Neural cell (in vitro differentiated cells): ENCODE data around the gene ANKLE1. TPM values are rescaled to one million over a fixed set of nuclear protein-coding genes. Genes with fewer than 3 reads are reported as not detected.
A peak's percentile ranks its signal among the peaks of the same experiment; 100 is the strongest.

Experiments
- H2AFZ ChIP-seq: fragments of 200-600, 300-800 bp; sonication (generic), shearing (Covaris generic); 2 replicates; pipeline ENCODE4 v1.6.0; 2014; ENCODE audit warnings: low read depth, mild to moderate bottlenecking, antibody characterized with exemption, low read length, moderate library complexity
- H3F3A ChIP-seq: fragments of 200-600 bp; shearing (Covaris generic); 2 replicates; pipeline ENCODE4 v1.6.1; 2016; ENCODE audit warnings: mild to moderate bottlenecking, moderate library complexity, mixed read lengths, antibody characterized with exemption, low read length; ENCODE audit not compliant: insufficient read depth, poor library complexity, severe bottlenecking
- H3K27ac ChIP-seq: fragments of 200-600, 300-800 bp; sonication (generic), shearing (Covaris generic); 2 replicates; pipeline ENCODE4 v1.5.1; 2014; ENCODE audit warnings: mild to moderate bottlenecking, low read length, moderate library complexity
- H3K27me3 ChIP-seq: fragments of 300-800, 200-600 bp; sonication (generic), shearing (Covaris generic); 2 replicates; pipeline ENCODE4 v1.6.0; 2014; ENCODE audit warnings: mild to moderate bottlenecking, low read depth, low read length, moderate library complexity; ENCODE audit not compliant: insufficient read depth
- H3K36me3 ChIP-seq: fragments of 300-800, 200-600 bp; sonication (generic), shearing (Covaris generic); 2 replicates; pipeline ENCODE4 v1.5.1; 2014; ENCODE audit warnings: mild to moderate bottlenecking, antibody characterized with exemption, low read length, moderate library complexity; ENCODE audit not compliant: insufficient read depth
- H3K4me2 ChIP-seq: fragments of 300-800, 200-600 bp; sonication (generic), shearing (Covaris generic); 2 replicates; pipeline ENCODE4 v1.6.0; 2014; ENCODE audit warnings: mild to moderate bottlenecking, low read length
- H3K4me3 ChIP-seq: fragments of 300-800, 200-600 bp; sonication (generic), shearing (Covaris generic); 2 replicates; pipeline ENCODE4 v1.5.1; 2014; ENCODE audit warnings: mild to moderate bottlenecking, low read length, moderate library complexity
- H3K79me2 ChIP-seq: fragments of 200-600 bp; shearing (Covaris generic); replicated peaks from 2 replicates; pipeline ENCODE4 v1.6.0; 2014; ENCODE audit warnings: mild to moderate bottlenecking, low read length, moderate library complexity; ENCODE audit not compliant: insufficient read depth
- H3K9ac ChIP-seq: fragments of 300-800, 200-600 bp; sonication (generic), shearing (Covaris generic); 2 replicates; pipeline ENCODE4 v1.6.1; 2016; ENCODE audit warnings: mild to moderate bottlenecking, low read length, mixed read lengths
- H3K9me2 ChIP-seq: fragments of 200-600 bp; shearing (Covaris generic); 2 replicates; pipeline ENCODE4 v1.6.1; 2016; ENCODE audit warnings: mild to moderate bottlenecking, low read length, mixed read lengths; ENCODE audit not compliant: insufficient read depth
- H3K9me3 ChIP-seq: fragments of 200-600, 300-800 bp; sonication (generic), shearing (Covaris generic); 2 replicates; pipeline ENCODE4 v1.6.1; 2016; ENCODE audit warnings: mild to moderate bottlenecking, mixed run types, low read length, moderate library complexity, mixed read lengths
- H4K20me1 ChIP-seq: fragments of 200-600 bp; shearing (Covaris generic); 2 replicates; pipeline ENCODE4 v1.6.1; 2016; ENCODE audit warnings: mild to moderate bottlenecking, mixed run types; ENCODE audit not compliant: insufficient read depth
- EP300 ChIP-seq: fragments of 450-650 bp; conservative IDR thresholded peaks from 2 replicates; pipeline ENCODE4 v1.6.1; 2014; ENCODE audit warnings: antibody characterized with exemption, mild to moderate bottlenecking, moderate library complexity; ENCODE audit not compliant: poor library complexity, severe bottlenecking
- EZH2 ChIP-seq: fragments of 200-600, 300-800 bp; shearing (Covaris generic), sonication (generic); IDR thresholded peaks from 2 replicates; pipeline ENCODE4 v1.6.1; 2014; ENCODE audit warnings: antibody characterized with exemption, low read length, borderline replicate concordance, mild to moderate bottlenecking; ENCODE audit not compliant: insufficient read depth, poor library complexity, severe bottlenecking
- MXI1 ChIP-seq: fragments of 450-650 bp; conservative IDR thresholded peaks from 2 replicates; pipeline ENCODE4 v1.6.1; 2014; ENCODE audit warnings: antibody characterized with exemption, mild to moderate bottlenecking; ENCODE audit not compliant: poor library complexity, severe bottlenecking
- POLR2AphosphoS5 ChIP-seq: IDR thresholded peaks from 2 replicates; pipeline ENCODE4 v1.6.1; 2012
- RAD21 ChIP-seq: fragments of 450-650 bp; conservative IDR thresholded peaks from 2 replicates; pipeline ENCODE4 v1.6.1; 2014; ENCODE audit warnings: antibody characterized with exemption, mild to moderate bottlenecking, moderate library complexity
- SMC3 ChIP-seq: fragments of 450-650 bp; conservative IDR thresholded peaks from 2 replicates; pipeline ENCODE4 v1.6.1; 2014; ENCODE audit warnings: antibody characterized with exemption, mild to moderate bottlenecking, moderate library complexity; ENCODE audit not compliant: poor library complexity
- TAF1 ChIP-seq: IDR thresholded peaks from 2 replicates; pipeline ENCODE4 v1.6.1; 2012; ENCODE audit warnings: low read depth
- polyA plus RNA-seq: library from polyadenylated mRNA; depleted of rRNA; stranded (reverse); fragments of >200 nt; gene quantifications from 2 replicates; pipeline ENCODE4 v1.2.3, GENCODE V29; 2014
- TF ChIP-seq, protein P1 (sequence below): fragments of 450-650 bp; IDR thresholded peaks from 2 replicates; pipeline ENCODE4 v1.5.1; 2014; ENCODE audit warnings: antibody characterized with exemption, mild to moderate bottlenecking, moderate library complexity; ENCODE audit not compliant: poor library complexity, severe bottlenecking
- TF ChIP-seq, protein P2 (sequence below): IDR thresholded peaks from 2 replicates; pipeline ENCODE4 v1.6.1; 2012; ENCODE audit warnings: borderline replicate concordance

ANKLE1 gene
- polyA plus RNA-seq, 1 donor from 2014 or later = 9.3 TPM

DNA sequence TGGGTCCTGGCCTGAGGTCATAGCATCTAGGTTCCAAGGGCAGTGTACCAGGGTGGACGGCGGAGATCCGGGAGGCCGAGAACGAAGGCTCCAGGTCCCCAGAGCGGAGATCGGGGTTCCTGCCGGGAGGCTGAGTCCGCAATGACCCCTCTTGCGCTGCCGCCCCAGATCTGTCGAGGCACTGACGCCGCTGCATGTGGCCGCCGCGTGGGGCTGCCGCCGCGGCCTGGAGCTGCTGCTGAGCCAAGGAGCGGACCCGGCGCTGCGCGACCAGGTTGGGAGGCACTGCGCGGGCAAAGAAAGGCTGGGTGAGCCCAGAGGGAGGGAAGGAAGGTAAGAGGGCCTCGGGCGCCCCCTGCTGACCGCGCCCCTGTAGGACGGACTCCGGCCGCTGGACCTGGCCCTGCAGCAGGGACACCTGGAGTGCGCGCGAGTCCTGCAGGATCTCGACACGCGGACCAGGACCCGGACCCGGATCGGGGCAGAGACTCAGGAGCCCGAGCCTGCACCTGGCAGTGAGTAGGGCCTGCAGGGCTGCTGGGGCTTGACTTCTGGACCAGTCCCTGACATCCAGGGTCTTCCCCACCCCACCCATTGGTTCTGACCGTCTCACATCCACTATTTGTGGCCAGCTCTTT lies 906 bp downstream of the ANKLE1 start:
- Histone ChIP-seq H4K20me1 (no peaks in the 10 kb centered on the region), H3K27me3 (peaks cover 12% of the 10 kb centered on the region), H3K4me2 (no peak overlapping the region), H3K4me3 (peak overlapping the region; percentile 38), H3K27ac (no peak overlapping the region), H3K9me3 (no peaks in the 10 kb centered on the region), H3K79me2 (no peaks in the 10 kb centered on the region), H3K36me3 (no peaks in the 10 kb centered on the region), H3F3A (no peaks in the 10 kb centered on the region), H3K9ac (no peak overlapping the region), H2AFZ (no peak overlapping the region), H3K9me2 (no peaks in the 10 kb centered on the region)
- TF ChIP-seq, protein P1, sequence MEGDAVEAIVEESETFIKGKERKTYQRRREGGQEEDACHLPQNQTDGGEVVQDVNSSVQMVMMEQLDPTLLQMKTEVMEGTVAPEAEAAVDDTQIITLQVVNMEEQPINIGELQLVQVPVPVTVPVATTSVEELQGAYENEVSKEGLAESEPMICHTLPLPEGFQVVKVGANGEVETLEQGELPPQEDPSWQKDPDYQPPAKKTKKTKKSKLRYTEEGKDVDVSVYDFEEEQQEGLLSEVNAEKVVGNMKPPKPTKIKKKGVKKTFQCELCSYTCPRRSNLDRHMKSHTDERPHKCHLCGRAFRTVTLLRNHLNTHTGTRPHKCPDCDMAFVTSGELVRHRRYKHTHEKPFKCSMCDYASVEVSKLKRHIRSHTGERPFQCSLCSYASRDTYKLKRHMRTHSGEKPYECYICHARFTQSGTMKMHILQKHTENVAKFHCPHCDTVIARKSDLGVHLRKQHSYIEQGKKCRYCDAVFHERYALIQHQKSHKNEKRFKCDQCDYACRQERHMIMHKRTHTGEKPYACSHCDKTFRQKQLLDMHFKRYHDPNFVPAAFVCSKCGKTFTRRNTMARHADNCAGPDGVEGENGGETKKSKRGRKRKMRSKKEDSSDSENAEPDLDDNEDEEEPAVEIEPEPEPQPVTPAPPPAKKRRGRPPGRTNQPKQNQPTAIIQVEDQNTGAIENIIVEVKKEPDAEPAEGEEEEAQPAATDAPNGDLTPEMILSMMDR = peak; percentile 79
- TF ChIP-seq MXI1 = peak; percentile 15
- no peak for TF ChIP-seq EP300
- TF ChIP-seq EZH2 = no peak
- TF ChIP-seq, protein P2, sequence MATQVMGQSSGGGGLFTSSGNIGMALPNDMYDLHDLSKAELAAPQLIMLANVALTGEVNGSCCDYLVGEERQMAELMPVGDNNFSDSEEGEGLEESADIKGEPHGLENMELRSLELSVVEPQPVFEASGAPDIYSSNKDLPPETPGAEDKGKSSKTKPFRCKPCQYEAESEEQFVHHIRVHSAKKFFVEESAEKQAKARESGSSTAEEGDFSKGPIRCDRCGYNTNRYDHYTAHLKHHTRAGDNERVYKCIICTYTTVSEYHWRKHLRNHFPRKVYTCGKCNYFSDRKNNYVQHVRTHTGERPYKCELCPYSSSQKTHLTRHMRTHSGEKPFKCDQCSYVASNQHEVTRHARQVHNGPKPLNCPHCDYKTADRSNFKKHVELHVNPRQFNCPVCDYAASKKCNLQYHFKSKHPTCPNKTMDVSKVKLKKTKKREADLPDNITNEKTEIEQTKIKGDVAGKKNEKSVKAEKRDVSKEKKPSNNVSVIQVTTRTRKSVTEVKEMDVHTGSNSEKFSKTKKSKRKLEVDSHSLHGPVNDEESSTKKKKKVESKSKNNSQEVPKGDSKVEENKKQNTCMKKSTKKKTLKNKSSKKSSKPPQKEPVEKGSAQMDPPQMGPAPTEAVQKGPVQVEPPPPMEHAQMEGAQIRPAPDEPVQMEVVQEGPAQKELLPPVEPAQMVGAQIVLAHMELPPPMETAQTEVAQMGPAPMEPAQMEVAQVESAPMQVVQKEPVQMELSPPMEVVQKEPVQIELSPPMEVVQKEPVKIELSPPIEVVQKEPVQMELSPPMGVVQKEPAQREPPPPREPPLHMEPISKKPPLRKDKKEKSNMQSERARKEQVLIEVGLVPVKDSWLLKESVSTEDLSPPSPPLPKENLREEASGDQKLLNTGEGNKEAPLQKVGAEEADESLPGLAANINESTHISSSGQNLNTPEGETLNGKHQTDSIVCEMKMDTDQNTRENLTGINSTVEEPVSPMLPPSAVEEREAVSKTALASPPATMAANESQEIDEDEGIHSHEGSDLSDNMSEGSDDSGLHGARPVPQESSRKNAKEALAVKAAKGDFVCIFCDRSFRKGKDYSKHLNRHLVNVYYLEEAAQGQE = no peak
- TF ChIP-seq POLR2AphosphoS5 = no peak
- TF ChIP-seq SMC3 = peak; percentile 75
- TF ChIP-seq TAF1 = no peak
- TF ChIP-seq RAD21 = peak; percentile 74

DNA sequence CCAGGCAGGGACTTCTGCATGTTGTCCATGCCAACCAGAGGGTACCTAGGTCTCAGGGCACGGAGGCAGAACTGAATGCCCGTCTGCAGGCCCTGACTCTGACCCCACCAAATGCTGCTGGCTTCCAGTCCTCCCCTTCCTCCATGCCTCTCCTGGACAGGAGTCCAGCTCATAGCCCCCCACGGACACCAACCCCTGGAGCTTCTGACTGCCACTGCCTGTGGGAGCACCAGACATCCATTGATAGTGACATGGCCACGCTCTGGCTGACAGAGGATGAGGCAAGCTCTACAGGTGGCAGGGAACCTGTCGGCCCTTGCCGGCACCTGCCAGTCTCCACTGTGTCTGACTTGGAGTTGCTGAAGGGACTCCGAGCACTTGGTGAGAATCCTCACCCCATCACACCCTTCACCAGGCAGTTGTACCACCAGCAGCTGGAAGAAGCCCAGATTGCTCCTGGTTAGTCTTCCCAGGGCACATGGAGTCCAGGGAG lies 1.8 kb downstream of the ANKLE1 start:
- no peaks in the 10 kb centered on the region for H3K79me2 ChIP-seq
- no peaks in the 10 kb centered on the region for H3K9me3 ChIP-seq
- no peaks in the 10 kb centered on the region for H4K20me1 ChIP-seq
- H3K36me3 ChIP-seq = no peaks in the 10 kb centered on the region
- no peak overlapping the region for H3K4me2 ChIP-seq
- H3K27me3 ChIP-seq = peaks cover 12% of the 10 kb centered on the region
- no peaks in the 10 kb centered on the region for H3F3A ChIP-seq
- H3K9me2 ChIP-seq = no peaks in the 10 kb centered on the region
- H3K9ac ChIP-seq = no peak overlapping the region
- no peak overlapping the region for H3K4me3 ChIP-seq
- H2AFZ ChIP-seq = no peak overlapping the region
- no peak overlapping the region for H3K27ac ChIP-seq
- TF ChIP-seq SMC3 (no peak), EZH2 (no peak), POLR2AphosphoS5 (no peak), EP300 (no peak), MXI1 (no peak), TAF1 (no peak), RAD21 (no peak)
- TF ChIP-seq, protein P1 = no peak
- TF ChIP-seq, protein P2 = no peak
